GM21367 (cell line): ENCODE data around the gene PSMG1.

Source experiments
- ATAC-seq: cut with Tn5 transposase; IDR thresholded peaks from one replicate; pipeline ENCODE4 v1.9.1; 2021; ENCODE audit not compliant: unreplicated experiment

PSMG1 gene

DNA sequence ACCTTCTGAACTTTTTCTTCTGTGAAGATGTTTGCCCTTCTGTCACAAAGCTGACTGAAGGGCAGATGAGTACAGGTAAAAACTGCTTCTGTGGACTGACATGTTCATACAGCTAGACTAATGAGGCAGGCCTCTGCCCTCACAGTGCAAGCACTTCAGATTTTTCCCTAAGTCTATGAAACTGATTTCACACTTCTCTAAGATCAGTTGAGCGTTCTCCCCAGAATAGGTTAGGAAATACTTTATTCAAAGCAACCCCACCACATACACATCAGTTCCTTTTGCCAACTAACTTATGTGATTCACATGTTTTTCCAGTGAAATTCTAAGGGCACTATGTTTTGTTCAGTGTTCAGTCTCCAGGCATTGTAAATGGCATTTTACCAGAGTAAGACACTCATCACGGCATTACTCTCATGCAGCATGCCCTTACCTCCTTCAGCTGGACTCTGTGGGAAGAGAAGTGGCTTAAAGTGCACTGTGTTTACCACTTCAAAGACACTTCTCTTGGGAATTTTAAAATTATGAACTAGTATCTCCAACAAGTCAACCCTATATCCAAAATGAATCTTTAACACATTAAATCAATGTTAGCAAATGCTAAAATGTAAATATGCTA, 5.4 kb upstream of the PSMG1 start:
- no peak for ATAC-seq

DNA sequence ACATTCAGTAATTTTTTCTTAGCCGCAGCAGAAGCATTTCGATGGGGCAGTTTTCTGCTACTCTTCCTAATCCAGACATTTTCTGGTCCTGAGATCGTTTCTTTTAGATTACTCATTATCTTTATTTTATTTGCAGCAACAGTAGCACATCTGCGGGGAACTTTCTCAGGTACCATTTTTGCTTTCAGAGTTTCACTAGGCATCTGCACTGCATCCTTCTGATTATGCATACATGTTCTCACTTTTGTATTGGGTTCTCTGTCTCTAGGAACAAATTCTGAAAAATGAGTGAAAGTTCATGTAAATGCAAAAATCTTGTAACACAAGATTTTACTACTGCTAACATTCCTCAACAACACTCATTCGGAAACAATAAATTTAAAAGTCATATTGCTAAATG, 3.9 kb upstream of the PSMG1 start:
- no peak for ATAC-seq

DNA sequence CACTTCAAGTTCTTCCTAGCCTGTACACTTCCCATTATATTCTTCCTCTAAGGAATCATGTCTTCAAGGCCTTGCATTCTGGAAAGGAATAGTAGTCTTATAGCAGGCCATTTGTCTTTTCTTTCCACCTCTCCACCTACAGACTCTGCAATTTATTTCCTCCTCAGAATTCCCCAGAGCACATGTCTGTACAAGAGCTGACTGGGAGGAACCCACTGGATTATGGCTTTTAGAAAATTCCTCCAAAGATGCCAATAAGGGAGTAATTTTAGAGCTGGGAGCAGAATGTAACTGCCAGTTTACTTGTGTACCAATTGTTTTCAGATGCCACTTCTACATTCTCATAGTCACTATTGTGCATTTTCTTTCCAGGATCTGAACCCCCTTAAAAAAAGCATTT, 3.4 kb upstream of the PSMG1 start:
- ATAC-seq: no peak

DNA sequence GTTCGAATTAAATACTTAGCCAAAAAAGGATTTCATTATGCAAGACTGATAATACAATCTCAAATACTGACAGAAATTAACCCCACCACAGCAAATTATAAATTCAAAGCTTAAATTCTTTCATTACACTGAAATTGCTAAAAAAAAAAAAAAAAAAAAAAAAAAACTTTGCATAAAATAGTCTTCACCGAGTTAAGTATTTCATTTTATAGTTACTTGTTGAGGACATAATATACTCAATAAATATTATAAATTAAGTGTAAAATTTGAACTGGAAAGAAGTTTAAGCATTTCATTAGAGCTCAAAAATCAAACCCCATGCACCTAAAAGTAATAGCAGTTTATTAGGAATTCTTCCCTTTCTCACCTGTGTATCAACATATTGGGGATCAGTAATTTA, 1.9 kb upstream of the PSMG1 start:
- no peak for ATAC-seq

DNA sequence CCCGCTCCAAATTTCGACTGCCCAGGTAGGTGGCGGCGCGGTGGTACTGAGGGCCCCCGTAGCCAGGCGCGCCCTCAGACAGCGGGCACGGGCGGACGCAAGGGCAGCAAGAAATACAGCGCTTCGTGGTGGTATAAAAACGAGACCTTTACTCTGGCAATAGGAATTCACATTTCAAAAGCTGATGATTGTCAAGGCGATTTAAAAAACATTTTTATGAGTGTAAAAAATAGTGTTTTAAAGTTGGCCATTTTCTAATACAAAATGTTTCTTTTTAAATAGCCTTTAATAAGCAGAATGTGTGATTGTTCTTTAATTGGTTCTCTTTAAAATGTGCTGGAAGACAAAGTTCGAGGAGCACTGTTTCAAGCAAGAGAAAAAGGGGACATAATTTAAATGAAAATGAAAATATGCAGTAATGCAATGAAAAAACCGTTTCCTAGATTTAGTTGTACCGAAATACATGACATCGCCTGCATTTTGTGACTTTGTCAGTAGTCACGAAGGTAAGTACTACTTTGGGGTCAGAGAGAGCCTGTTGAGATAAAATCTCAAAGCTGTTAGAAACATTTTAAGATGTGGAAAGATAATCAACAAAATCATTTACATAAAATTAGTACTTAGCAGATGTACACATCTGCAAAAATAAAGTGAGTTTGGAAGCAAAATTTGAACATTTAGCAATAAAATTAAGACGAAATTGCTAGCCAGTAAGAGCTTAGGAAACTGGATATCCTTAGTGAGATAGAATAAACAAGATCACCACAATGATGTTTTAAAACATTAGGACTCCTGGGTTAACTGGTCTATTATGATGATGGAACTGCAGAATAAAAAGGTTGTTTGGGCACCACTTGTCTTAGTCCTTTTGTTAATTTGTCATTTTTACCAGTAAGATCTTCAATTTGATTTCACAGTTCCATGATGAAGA, 1.1 kb upstream of the PSMG1 start:
- ATAC-seq: no peak

DNA sequence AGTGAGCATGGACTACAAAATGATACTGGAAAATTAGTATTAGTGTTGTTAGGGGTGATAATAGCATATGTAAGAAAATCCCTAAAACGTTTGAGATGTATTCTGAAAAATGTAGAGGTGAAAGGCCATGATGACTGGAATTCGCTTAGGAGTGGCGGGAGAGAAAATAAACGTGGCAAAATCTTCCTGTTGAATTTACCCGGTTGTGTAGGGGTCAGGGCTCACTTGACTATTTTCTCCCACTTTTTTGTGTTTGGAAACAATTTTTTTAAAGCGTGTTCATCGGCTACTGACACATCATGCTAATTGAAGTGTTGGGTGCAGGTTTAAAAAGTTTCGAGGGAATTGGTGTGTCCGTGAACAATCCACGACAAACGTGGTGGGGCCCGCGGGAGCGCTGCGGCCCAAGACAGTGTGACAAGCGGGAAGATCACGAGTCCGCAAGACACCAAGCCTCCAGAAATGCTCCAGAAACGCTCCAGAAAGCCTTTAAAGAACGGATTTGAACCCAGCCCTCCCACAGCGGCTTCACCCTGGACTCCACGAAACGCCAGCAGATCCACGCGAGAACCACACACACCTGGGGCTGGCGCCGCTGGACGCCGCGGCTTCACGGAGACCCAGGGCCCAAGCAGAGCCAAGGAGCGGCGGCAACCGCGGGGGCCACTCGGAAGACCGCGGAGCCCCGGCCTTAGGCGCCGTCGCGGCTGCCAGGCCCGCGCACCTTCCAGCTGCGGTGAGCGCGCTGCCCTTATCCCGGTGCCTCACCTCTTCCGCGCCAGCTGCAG, 573 bp downstream of the PSMG1 start:
- no peak for ATAC-seq

DNA sequence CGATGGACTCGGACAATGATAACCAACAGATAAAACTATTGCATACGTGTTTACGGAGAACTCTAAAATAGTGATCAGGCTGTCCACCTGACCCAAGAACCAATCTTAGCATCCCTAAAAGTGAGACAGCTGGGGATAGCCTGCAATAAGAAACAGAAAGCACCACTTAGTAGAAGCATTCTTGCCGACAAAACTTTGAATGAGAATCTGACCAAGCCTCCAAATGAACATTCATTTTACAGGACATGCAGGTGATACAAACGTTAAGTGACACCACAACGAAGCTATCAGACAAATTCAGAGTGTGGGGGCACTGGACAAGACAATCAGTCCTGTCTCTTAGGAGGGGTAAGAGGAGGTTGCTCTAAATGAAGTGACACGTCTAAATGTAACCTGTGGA, 1.2 kb downstream of the PSMG1 start:
- ATAC-seq: no peak

DNA sequence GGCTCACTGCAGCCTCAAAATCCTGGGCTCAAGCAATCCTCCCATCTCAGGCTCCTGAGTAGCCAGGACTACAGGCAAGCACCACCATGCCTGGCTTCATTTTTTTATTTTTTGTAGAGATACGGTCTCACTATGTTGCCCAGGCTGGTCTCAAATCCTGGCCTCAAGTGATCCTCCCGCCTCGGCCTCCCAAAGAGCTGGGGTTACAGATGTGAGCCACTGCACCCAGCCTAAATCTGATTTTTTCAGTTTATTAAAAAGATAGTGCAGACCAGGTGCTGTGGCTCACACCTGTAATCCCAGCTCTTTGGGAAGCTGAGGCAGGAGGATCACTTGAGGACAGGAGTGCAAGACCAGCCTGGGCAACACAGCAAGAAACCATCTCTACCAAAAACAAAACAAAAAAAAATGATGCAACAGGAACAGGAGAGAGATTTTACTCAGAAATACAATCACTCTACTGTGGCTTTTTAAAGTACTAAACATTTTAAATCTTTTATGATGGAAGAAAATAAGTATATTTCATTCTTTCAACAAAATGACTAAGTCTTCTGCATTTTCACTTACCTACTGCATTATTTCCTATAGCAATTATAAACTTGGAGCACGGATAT, 1.9 kb downstream of the PSMG1 start:
- ATAC-seq: no peak

DNA sequence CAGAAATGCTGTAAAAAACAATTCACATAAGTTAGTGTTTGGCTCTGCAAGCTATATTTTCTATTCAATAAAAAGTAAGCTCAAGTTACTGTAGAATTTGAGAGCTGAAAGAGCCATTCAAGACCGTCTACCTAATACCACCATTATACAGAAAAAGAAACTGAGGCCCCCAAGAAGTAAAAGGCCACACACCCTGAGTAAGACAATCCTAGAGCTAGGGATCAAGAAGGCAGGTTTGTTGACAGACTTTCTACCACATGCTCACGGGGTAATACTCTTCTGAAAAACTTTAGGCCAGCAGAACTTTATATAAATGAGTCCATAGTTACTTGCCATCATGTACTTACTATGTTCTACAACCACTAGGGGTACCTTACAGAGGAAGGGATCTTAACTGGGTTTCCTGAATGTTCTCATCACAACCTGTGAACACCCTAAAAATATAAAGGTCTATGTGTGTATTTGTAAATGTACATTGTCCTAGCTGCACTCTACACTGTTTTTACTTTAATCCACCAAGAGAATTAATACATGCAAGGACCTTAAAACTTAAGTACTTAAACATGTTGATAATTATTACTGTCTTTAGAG, 2.7 kb downstream of the PSMG1 start:
- no peak for ATAC-seq

DNA sequence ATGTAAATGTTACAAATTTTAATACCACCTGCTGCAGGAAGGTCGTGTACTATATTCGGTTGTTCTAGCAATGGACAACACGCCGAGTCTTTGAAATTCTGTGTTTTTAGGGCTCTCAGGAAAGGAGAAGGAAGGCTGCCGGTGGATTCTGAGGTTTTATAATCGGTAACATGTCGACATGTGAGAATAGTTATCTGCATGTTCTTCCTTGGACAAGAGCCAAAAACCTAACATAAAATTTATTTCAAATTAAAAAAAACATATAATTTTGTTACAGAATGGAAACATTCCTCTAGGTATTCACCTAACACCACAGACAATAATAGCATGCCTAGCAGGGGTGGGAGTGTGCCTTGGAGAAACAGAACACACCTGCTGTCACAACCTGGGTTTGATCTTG, 4.8 kb downstream of the PSMG1 start:
- no peak for ATAC-seq

DNA sequence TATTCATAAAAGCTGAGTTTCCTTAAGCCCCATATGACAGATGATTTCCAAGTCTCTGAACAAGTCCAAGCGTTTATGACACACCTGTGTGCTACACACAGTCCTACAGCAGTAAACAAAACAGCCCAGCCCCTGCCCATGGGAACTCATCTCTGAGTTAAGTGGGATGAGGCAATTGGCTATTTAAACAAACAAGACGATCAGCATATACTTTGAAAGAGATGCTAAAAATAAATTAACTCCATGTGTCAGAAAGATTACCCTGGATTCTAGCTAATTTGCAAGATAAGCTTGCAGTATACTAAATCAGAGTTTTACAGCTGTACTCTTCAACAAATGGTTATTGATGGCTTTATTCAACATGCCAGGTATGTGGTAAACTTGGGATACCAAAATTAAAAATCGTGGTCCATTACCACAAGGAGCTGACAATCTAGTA, 7.0 kb downstream of the PSMG1 start:
- no peak for ATAC-seq

DNA sequence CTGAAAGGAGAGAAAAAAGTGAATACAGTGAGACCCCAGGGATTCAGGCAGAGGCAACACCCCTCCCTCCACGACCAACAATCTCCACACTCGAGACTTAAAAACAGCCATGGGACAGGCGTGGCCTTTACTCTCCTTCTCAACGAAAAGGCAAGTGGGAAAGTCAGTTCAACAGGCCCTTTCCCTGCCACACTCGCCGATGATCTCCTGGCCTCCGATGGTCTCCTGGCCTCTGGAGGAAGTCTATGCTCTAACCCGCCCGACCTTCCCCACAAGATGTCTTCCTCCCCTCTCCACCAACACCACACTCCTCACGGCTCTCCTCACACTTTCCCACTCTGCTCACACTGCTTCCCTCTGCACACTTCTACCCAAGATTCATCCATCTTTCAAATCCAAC, 7.6 kb downstream of the PSMG1 start:
- no peak for ATAC-seq

DNA sequence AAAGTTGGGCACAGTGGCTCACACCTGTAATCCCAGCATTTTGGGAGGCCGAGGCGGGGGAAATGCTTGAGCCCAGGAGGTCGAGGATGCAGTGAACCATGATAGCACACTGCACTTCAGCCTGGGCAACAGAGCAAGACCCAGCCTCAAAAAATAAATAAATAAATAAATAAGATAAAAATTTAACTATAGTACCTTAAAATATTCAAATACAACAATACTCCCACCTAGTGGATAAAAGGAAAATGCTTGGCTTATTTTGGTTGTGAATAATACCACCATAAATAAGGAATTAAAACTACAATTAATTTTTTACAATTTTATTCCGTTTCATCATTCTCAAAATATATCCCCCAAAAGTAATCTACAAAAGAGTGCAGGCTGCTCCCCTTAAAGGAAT, 8.1 kb downstream of the PSMG1 start:
- no peak for ATAC-seq

DNA sequence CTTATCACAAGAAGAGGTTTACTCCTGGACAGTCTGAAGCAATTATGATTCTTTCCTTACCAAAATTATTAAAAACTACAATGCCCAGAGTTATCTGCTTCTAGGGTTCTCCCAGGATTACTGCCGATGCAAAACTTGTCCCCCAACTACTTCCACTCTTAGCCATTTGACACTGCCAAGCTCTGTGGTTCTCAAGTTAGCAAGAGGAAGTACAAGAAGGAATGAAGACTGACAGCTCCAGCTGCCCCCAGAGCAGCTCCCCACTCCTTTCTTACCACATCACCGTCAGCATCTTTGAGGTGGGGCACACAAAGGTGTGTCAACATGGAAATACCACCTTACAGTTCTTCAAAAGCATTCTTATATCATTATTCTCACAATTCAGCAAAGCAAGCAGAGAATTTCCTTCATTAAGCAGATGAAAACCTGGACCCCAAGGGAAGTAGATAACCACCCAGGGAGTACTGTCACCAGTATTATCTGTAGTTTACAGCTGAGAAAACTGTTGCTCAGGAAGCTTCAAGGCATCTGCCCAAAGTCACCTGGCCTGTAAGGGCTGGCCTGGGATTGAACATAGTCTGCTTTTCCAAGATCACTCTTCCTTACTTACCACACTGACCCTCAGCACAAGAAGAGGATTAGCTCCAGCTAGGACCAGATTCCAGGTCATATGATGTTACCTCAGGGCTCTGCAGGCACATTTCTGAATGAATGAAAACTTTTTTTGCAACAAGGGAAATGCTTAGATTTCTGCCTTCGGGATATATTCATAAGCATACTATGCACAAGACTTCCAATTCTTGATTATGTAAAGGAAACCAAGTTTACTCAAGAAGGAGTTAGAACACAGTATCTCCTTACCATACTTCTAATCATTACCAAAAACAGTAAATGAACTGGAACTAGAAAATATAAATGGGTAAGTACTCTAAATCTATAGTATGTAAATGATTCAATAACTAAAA, 9.3 kb downstream of the PSMG1 start:
- ATAC-seq: no peak

DNA sequence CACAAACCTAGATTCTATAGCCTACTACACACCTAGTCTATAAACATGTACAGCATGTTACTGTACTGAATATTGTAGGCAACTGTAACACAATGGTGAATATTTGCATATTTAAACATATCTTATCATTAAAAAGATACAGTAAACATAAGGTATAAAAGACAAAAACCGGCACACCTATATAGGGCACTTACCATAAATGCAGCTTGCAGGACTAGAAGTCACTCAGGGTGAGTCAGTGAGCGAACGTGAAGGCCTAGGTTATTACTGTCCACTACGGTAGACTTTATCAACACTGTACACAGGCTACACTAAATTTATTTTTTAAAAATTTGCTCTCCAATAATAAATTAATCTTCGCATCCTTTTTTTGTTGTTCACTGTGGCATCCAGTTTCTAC, 13.3 kb downstream of the PSMG1 start:
- no peak for ATAC-seq

DNA sequence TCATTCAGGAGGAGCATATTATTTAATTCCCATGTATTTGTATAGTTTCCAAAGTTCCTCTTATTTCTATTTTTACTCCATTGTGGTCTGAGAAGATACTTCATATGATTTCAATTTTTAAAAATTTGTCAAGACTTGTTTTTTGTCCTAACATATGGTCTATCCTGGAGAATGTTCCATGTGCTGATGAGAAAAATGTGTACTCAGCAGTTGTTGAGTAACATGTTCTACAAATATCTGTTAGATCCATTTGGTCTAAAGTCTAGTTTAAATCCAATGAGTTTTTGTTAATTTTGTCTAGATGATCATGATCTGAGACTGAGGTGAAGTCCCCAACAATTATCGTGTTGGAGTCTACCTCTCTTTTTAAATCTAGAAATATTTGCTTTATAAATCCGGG, 14.5 kb downstream of the PSMG1 start:
- ATAC-seq: no peak

DNA sequence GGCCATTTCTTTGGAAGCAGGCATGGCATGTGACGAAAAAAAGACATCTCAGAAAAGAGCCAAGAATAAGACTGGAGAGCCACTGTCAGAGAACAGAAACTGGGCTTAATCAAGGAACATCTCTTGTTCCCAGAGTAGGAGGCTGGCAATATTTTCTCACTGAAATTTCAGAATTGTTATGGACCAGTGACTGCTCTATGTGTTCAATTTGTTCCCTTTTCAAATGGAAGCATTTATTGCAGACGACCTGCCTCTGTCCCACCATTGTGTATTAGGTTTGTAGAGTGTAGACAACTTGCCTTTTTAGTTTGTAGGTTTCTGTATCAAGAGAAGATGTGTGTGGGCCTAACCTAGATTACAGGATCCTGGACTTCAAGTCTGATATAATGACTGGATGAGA, 18.7 kb downstream of the PSMG1 start:
- ATAC-seq: no peak

DNA sequence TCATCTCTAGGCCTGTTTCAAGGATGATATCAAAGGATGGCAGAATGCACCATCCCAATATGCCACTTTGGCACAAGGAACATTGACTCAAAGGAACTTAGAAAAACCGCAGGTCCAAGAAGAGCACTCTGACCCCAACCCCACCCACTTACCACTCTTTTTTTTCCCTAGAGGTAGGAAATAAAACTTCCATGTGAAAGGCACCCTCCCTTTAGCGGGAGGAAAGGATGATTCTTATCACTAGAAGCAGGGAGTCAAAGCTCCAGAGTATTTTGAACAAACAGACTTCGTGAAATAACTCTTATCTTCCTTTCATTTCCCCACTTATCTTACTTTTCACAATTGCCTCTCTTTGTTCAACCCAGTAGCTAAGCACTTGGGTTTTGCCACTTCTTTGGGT, 22.2 kb downstream of the PSMG1 start:
- ATAC-seq: no peak

DNA sequence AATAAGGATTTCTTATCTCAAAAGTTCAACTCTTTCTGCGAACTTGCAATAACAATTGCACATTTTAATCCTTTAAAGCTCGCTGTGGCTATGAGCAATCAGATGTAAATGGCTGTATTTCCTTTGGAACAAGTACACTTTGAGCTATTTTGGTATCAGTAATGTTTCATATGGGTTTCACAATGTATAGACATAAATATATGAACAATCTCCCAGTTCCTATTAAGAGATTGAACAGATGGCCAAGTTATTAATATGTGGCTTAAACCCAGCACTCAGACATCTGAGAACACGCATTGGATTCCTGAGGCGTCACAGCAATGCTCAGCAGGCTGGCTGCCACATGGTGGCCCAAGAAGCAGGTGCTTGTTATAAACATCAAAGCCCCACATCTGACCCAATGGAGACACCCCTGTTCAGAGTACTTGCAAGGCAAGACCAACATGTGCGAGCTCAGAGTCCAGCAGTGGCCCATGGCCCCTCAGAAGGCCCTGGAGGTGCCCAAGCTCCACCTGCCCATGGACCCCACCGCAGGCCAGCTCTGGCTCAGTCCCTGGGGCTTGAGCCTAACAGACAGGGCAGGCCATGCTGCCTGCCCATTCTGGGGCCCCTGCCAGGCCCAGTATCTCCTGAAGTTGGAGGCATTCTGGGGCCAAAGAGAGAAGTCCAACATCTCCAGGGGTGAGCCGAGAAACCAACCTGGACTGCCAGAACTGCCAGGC, 23.7 kb downstream of the PSMG1 start:
- no peak for ATAC-seq
